Lower lobe of right lung (tissue), 2 donors: Measurements from ENCODE around the gene UNC13A. TPM values are rescaled to one million over a fixed set of nuclear protein-coding genes. Genes with fewer than 3 reads are reported as not detected.
"Not testable (repeated sequence)": the region's sequence is repeated elsewhere in the genome, so short reads cannot be mapped to it uniquely, and the experiment has no call there.

ENCODE experiments used
- ATAC-seq, 2 donors: fragments of 200-7000 bp; cut with Tn5 transposase; one replicate each; pipeline ENCODE4 v1.9.1; 2020 to 2022; ENCODE audit warnings: mild to moderate bottlenecking in 2 of 2, moderate library complexity in 2 of 2
- DNase-seq: peaks from one replicate; pipeline ENCODE4 v3.0.0-alpha.2; 2020
- H3K27ac ChIP-seq: fragments of 200-600 bp; one replicate; pipeline ENCODE4 v1.8.0; 2022
- H3K27me3 ChIP-seq: fragments of 200-600 bp; one replicate; pipeline ENCODE4 v1.8.0; 2022; ENCODE audit warnings: low read depth
- H3K36me3 ChIP-seq: fragments of 200-600 bp; one replicate; pipeline ENCODE4 v1.8.0; 2022; ENCODE audit warnings: mild to moderate bottlenecking
- H3K4me1 ChIP-seq: fragments of 200-600 bp; one replicate; pipeline ENCODE4 v1.8.0; 2022
- H3K4me3 ChIP-seq: fragments of 200-600 bp; one replicate; pipeline ENCODE4 v1.8.0; 2022; ENCODE audit warnings: mild to moderate bottlenecking
- H3K9me3 ChIP-seq: fragments of 200-600 bp; one replicate; pipeline ENCODE4 v1.8.0; 2022
- CTCF ChIP-seq: fragments of 200-600 bp; IDR thresholded peaks from one replicate; pipeline ENCODE4 v1.8.0; 2022; ENCODE audit warnings: antibody characterized with exemption, mild to moderate bottlenecking
- intact Hi-C: fragments of 100-400 bp; cut with DNase I; formaldehyde crosslinking; loops from one replicate; pipeline ENCODE4 v1.11.0; 2022
- total RNA-seq: library from RNA; stranded (reverse); fragmentation: NEBNext Ultra II Directional; extraction: Animal tissue kit (Norgen Biotek cat#: 25700); gene quantifications from one replicate; pipeline ENCODE4 v1.2.1, GENCODE V29; 2021
- donor health status: DM: no; HTN: yes; CAD: no; lungs with severe emphysema.

The UNC13A gene
- total RNA-seq, 1 donor from 2014 or later: 0.21 TPM

- intact Hi-C loops: no loop called here
- no peak overlapping the region for H3K27ac ChIP-seq
These were observed 117.4 kb downstream of the UNC13A start for GRCh38 chr19:17570791-17571190.

DNA sequence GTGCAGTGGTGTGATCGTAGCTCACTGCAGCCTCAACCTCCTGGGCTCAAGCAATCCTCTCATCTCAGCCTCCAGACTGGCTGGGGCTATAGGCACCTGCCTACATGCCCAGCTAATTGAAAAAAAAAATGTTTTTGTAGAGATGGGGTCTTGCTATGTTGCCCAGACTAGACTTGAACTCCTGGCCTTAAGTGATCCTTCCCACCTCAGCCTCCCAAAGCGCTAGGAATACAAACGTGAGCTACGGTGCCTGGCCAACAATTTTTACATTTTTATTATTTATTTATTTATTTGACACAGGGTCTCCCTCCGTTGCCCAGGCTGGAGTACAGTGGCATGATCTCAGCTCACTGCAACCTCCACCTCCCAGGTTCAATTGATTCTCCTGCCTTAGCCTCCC is 117.9 kb downstream of the UNC13A start:
- H3K9me3 ChIP-seq, DNase-seq, H3K27me3 ChIP-seq, intact Hi-C loops, ATAC-seq, H3K4me3 ChIP-seq, H3K27ac ChIP-seq, H3K4me1 ChIP-seq: not testable (repeated sequence)
- H3K36me3 ChIP-seq: peaks cover 95% of the 10 kb centered on the region

More at GRCh38 chr19:17570791-17571190, 117.4 kb downstream of the UNC13A start:
- H3K4me1 ChIP-seq: peaks cover 7% of the 10 kb centered on the region
- H3K9me3 ChIP-seq: no peaks in the 10 kb centered on the region
- no peak overlapping the region for H3K4me3 ChIP-seq
- DNase-seq: no peak
- no peak for TF ChIP-seq CTCF
- H3K36me3 ChIP-seq: peaks cover 95% of the 10 kb centered on the region
- no peaks in the 10 kb centered on the region for H3K27me3 ChIP-seq
- ATAC-seq: no peak

DNA sequence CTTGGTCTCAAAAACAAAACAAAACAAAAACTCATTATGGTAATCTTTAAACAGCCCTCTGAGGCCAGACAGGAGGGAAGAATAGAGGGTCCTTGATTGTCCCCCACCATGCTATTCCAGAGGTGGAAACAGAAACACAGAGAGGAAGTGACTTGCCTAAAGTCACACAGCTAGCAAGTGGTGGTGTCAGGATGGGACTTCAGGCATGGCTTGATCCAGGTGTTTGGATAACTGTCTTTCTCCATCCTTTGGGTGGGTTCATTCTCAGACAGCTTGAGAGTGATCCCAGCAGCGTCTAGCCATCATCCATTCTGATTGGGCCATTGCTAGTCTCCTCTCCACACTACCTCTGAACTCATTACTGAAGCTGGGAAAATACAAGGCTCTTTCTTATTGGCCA is 120.2 kb downstream of the UNC13A start:
- Histone ChIP-seq H3K36me3 (peaks cover 96% of the 10 kb centered on the region), H3K4me3 (no peak overlapping the region), H3K4me1 (peaks cover 4% of the 10 kb centered on the region), H3K9me3 (no peaks in the 10 kb centered on the region), H3K27ac (no peak overlapping the region), H3K27me3 (no peaks in the 10 kb centered on the region)
- intact Hi-C loops: no loop called here
- ATAC-seq (no peak), DNase-seq (no peak)
- TF ChIP-seq CTCF: no peak

GRCh38 chr19:17565611-17566010 is 122.5 kb downstream of the UNC13A start:
- H3K4me1 ChIP-seq: peaks cover 17% of the 10 kb centered on the region
- no peaks in the 10 kb centered on the region for H3K9me3 ChIP-seq
- intact Hi-C loops: no loop called here
- TF ChIP-seq CTCF: no peak
- no peak overlapping the region for H3K27ac ChIP-seq
- ATAC-seq (no peak), DNase-seq (no peak)
- H3K36me3 ChIP-seq: peaks cover 96% of the 10 kb centered on the region
- H3K4me3 ChIP-seq: no peak overlapping the region
- H3K27me3 ChIP-seq: no peaks in the 10 kb centered on the region

DNA sequence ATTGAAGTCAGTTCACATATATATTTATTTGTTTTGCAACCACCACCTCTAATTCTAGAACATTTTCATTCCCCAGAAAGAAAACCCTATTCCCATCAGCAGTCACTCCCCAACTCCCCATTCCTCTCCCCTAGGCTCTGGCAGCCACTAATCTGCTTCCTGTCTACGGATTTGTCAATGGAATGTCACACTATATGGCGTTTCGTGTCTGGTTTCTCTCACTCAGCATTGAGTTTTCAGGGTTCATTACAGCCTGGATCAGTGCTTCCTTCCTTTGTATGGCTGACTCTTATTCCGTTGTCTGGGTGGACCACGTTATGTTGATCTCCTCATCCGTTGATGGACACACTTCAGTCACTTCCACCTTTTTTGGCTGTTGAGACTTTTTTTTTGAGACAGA is 123.4 kb downstream of the UNC13A start:
- Histone ChIP-seq H3K36me3 (peaks cover 96% of the 10 kb centered on the region), H3K27ac (no peak overlapping the region), H3K9me3 (no peaks in the 10 kb centered on the region), H3K27me3 (no peaks in the 10 kb centered on the region), H3K4me3 (no peak overlapping the region), H3K4me1 (peaks cover 19% of the 10 kb centered on the region)
- TF ChIP-seq CTCF: no peak
- intact Hi-C loops: no loop called here
- DNase-seq (no peak), ATAC-seq (no peak)

GRCh38 chr19:17562561-17562960 is 125.6 kb downstream of the UNC13A start:
- H3K27ac ChIP-seq: no peak overlapping the region
- no peak overlapping the region for H3K4me3 ChIP-seq
- no peaks in the 10 kb centered on the region for H3K9me3 ChIP-seq
- DNase-seq (no peak), ATAC-seq (no peak)
- no peak for TF ChIP-seq CTCF
- peaks cover 28% of the 10 kb centered on the region for H3K4me1 ChIP-seq
- no peaks in the 10 kb centered on the region for H3K27me3 ChIP-seq
- intact Hi-C loops: no loop called here
- peaks cover 85% of the 10 kb centered on the region for H3K36me3 ChIP-seq
